Spleen (tissue), 7 donors: Measurements from ENCODE around the gene TSC22D2.

Experiments used
- CTCF ChIP-seq, 11 experiments: fragments of 200-600 bp in 7 of 11; fragments of 450-650 bp in 4 of 11; sonication (generic) in 4 of 11; IDR thresholded peaks in 8 of 11; conservative IDR thresholded peaks in 3 of 11; 1 replicate in 7 of 11; 2 replicates in 4 of 11; pipeline versions ENCODE4 v1.4.0 to v1.8.0; 2016 to 2021; ENCODE audit warnings: antibody characterized with exemption in 11 of 11, inconsistent platforms in 4 of 11, mild to moderate bottlenecking in 1 of 11
- POLR2A ChIP-seq, 3 donors: fragments of 450-650 bp; IDR thresholded peaks; one replicate each; pipeline ENCODE4 v1.5.1; 2017; ENCODE audit warnings: antibody characterized with exemption in 3 of 3, mild to moderate bottlenecking in 1 of 3
- POLR2AphosphoS5 ChIP-seq, 3 donors: sonication (generic); formaldehyde crosslinking; IDR thresholded peaks; one replicate each; pipeline ENCODE4 v1.5.1; 2017; ENCODE audit warnings: antibody characterized with exemption in 3 of 3
- donor health status: DM: no; HTN: no; CAD: no; lungs with moderate emphysema.
- donor health status: DM: no; HTN: no; CAD: no.
- donor health status: DM: no; HTN: no; CAD: no.

GRCh38 chr3:150464684-150465083, 56.6 kb downstream of the TSC22D2 start:
- TF ChIP-seq CTCF (IDR thresholded peaks at IDR 0.05 in 8 of 11, conservative IDR thresholded peaks at IDR 0.05 in 3 of 11) (no peak), POLR2A (IDR thresholded peaks at IDR 0.05) (no peak), POLR2AphosphoS5 (IDR thresholded peaks at IDR 0.05) (no peak)
